Stimulated activated CD4-positive, alpha-beta T cell treated with anti-CD3 and anti-CD28 coated beads, Interleukin-1b, Interleukin-23, amount 100 ng/mL, for 1 hour (primary cell): ENCODE measurements around the gene TBC1D22A.

Source experiments
- DNase-seq, 2 donors: peaks; one replicate each; pipeline ENCODE4 v3.0.0-alpha.2; 2020; ENCODE audit warnings: low read depth in 2 of 2

Gene TBC1D22A

GRCh38 chr22:47076758-47077157 lies 314.3 kb downstream of the TBC1D22A start:
- no peak for DNase-seq

GRCh38 chr22:47080100-47080499 lies 317.6 kb downstream of the TBC1D22A start:
- no peak for DNase-seq

- no peak for DNase-seq
Observed at GRCh38 chr22:47082505-47082904, 320.1 kb downstream of the TBC1D22A start.

GRCh38 chr22:47083379-47083986 lies 321.0 kb downstream of the TBC1D22A start:
- no peak for DNase-seq

- DNase-seq: no peak
Observed at GRCh38 chr22:47084226-47084625, 321.8 kb downstream of the TBC1D22A start.

- no peak for DNase-seq
Observed at GRCh38 chr22:47086596-47087248, 324.3 kb downstream of the TBC1D22A start.

GRCh38 chr22:47088480-47089158 lies 326.2 kb downstream of the TBC1D22A start:
- DNase-seq: no peak

GRCh38 chr22:47089374-47089773 lies 326.9 kb downstream of the TBC1D22A start:
- DNase-seq: no peak

- no peak for DNase-seq
Observed at GRCh38 chr22:47089796-47090460, 327.5 kb downstream of the TBC1D22A start.

- DNase-seq: no peak
Observed at GRCh38 chr22:47090591-47091245, 328.3 kb downstream of the TBC1D22A start.

- no peak for DNase-seq
Observed at GRCh38 chr22:47091246-47091651, 328.8 kb downstream of the TBC1D22A start.

- DNase-seq: no peak
Observed at GRCh38 chr22:47091921-47092700, 329.7 kb downstream of the TBC1D22A start.

- DNase-seq: no peak
Observed at GRCh38 chr22:47092896-47093311, 330.5 kb downstream of the TBC1D22A start.

GRCh38 chr22:47093720-47094119 lies 331.3 kb downstream of the TBC1D22A start:
- DNase-seq: no peak

- DNase-seq: no peak
Observed at GRCh38 chr22:47094861-47095330, 332.4 kb downstream of the TBC1D22A start.

GRCh38 chr22:47095395-47096122 lies 333.1 kb downstream of the TBC1D22A start:
- DNase-seq: no peak

GRCh38 chr22:47098121-47098520 lies 335.7 kb downstream of the TBC1D22A start:
- no peak for DNase-seq

GRCh38 chr22:47098554-47098953 lies 336.1 kb downstream of the TBC1D22A start:
- DNase-seq: no peak

GRCh38 chr22:47100019-47100418 lies 337.6 kb downstream of the TBC1D22A start:
- DNase-seq: no peak

GRCh38 chr22:47100646-47101200 lies 338.3 kb downstream of the TBC1D22A start:
- DNase-seq: no peak
